Mesothelial cell of epicardium (in vitro differentiated cells): ENCODE data around the gene ZNF664. TPM values are rescaled to one million over a fixed set of nuclear protein-coding genes. Genes with fewer than 3 reads are reported as not detected.

Source experiments
- DNase-seq, 2 experiments: peaks; one replicate each; pipeline ENCODE4 v3.0.0; 2021; ENCODE audit warnings: low spot score in 2 of 2; ENCODE audit not compliant: unreplicated experiment in 2 of 2
- H3K27ac Mint-ChIP-seq: 2 replicates; pipeline ENCODE4 v1.8.0; 2021; ENCODE audit warnings: mixed read lengths
- H3K27me3 Mint-ChIP-seq: 2 replicates; pipeline ENCODE4 v1.8.0; 2021; ENCODE audit warnings: low read depth, mixed read lengths
- H3K36me3 Mint-ChIP-seq: 2 replicates; pipeline ENCODE4 v1.8.0; 2021; ENCODE audit warnings: mixed read lengths
- H3K4me1 Mint-ChIP-seq: 2 replicates; pipeline ENCODE4 v1.8.0; 2021; ENCODE audit warnings: mixed read lengths
- H3K4me3 Mint-ChIP-seq: 2 replicates; pipeline ENCODE4 v1.8.0; 2021; ENCODE audit warnings: mild to moderate bottlenecking, moderate library complexity, mixed read lengths
- H3K9me3 Mint-ChIP-seq: 2 replicates; pipeline ENCODE4 v1.8.0; 2021; ENCODE audit warnings: mixed read lengths
- total RNA-seq: library from RNA; stranded (reverse); gene quantifications from 3 replicates; pipeline ENCODE4 v1.2.1, GENCODE V29; 2021
- TF ChIP-seq, protein P1 (sequence below): fragments of 200-600 bp; sonication (generic); IDR thresholded peaks from one replicate; pipeline ENCODE4 v1.5.0; 2021; ENCODE audit warnings: antibody characterized with exemption; ENCODE audit not compliant: unreplicated experiment

Gene ZNF664
- total RNA-seq, 1 donor from 2014 or later = 112 TPM

DNA sequence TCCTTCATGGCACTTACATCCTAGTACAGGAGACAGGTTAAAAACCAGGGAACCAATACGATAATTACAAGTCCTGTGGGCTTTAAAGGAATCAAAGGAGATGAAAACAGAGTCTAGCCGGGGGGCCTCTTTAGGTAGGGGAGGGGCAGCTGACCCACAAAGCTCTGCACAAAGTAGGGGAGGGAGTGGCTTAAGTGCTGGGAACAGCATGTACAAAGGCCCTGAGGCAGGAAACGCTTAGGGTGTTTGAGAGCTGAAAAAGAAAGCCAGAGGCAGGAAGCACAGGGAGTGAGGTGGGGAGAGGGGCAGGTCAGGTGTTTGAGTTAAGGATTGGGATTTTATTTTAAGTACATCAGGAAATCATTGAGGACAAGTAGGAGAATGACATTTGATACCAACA, 37.7 kb downstream of the ZNF664 start:
- Mint-ChIP-seq H3K27ac (no peak overlapping the region), H3K27me3 (no peaks in the 10 kb centered on the region), H3K9me3 (no peaks in the 10 kb centered on the region), H3K36me3 (peaks cover 41% of the 10 kb centered on the region), H3K4me3 (no peak overlapping the region), H3K4me1 (peaks cover 23% of the 10 kb centered on the region)
- TF ChIP-seq, protein P1, sequence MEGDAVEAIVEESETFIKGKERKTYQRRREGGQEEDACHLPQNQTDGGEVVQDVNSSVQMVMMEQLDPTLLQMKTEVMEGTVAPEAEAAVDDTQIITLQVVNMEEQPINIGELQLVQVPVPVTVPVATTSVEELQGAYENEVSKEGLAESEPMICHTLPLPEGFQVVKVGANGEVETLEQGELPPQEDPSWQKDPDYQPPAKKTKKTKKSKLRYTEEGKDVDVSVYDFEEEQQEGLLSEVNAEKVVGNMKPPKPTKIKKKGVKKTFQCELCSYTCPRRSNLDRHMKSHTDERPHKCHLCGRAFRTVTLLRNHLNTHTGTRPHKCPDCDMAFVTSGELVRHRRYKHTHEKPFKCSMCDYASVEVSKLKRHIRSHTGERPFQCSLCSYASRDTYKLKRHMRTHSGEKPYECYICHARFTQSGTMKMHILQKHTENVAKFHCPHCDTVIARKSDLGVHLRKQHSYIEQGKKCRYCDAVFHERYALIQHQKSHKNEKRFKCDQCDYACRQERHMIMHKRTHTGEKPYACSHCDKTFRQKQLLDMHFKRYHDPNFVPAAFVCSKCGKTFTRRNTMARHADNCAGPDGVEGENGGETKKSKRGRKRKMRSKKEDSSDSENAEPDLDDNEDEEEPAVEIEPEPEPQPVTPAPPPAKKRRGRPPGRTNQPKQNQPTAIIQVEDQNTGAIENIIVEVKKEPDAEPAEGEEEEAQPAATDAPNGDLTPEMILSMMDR = no peak
- no peak for DNase-seq

- H3K27me3 Mint-ChIP-seq = no peaks in the 10 kb centered on the region
- TF ChIP-seq, protein P1 = no peak
- H3K27ac Mint-ChIP-seq = no peak overlapping the region
- H3K9me3 Mint-ChIP-seq = no peaks in the 10 kb centered on the region
- H3K4me3 Mint-ChIP-seq = no peak overlapping the region
- peaks cover 17% of the 10 kb centered on the region for H3K4me1 Mint-ChIP-seq
- no peak for DNase-seq
- H3K36me3 Mint-ChIP-seq = peaks cover 39% of the 10 kb centered on the region
Observed at GRCh38 chr12:124011435-124012115, 38.6 kb downstream of the ZNF664 start.

DNA sequence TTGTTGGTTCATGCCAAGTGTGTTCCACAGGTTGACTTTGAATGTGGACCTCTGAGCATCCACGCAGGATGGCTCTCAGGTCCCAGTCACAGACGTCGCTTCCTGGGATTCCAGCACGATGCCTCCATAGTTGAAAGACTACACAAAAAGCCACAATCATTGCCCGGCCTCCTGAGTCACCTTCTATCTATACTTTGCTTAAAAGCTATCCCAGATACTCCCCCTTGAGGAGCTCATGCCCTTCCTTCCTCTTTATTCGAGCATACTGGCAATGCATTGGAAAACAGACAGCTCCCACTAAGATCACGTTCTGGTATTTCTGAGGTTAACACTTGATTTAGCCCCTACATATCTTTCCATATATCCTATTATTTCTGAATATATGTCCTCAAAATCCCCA, 40.1 kb downstream of the ZNF664 start:
- no peak overlapping the region for H3K4me3 Mint-ChIP-seq
- peaks cover 14% of the 10 kb centered on the region for H3K4me1 Mint-ChIP-seq
- H3K36me3 Mint-ChIP-seq = peaks cover 39% of the 10 kb centered on the region
- no peak for DNase-seq
- H3K27me3 Mint-ChIP-seq = no peaks in the 10 kb centered on the region
- TF ChIP-seq, protein P1 = no peak
- H3K27ac Mint-ChIP-seq = no peak overlapping the region
- H3K9me3 Mint-ChIP-seq = no peaks in the 10 kb centered on the region

- no peaks in the 10 kb centered on the region for H3K27me3 Mint-ChIP-seq
- peaks cover 34% of the 10 kb centered on the region for H3K36me3 Mint-ChIP-seq
- H3K4me1 Mint-ChIP-seq = peaks cover 21% of the 10 kb centered on the region
- DNase-seq = no peak
- no peak overlapping the region for H3K4me3 Mint-ChIP-seq
- TF ChIP-seq, protein P1 = no peak
- no peak overlapping the region for H3K27ac Mint-ChIP-seq
- no peaks in the 10 kb centered on the region for H3K9me3 Mint-ChIP-seq
Observed at GRCh38 chr12:124015494-124016461, 42.8 kb downstream of the ZNF664 start.

DNA sequence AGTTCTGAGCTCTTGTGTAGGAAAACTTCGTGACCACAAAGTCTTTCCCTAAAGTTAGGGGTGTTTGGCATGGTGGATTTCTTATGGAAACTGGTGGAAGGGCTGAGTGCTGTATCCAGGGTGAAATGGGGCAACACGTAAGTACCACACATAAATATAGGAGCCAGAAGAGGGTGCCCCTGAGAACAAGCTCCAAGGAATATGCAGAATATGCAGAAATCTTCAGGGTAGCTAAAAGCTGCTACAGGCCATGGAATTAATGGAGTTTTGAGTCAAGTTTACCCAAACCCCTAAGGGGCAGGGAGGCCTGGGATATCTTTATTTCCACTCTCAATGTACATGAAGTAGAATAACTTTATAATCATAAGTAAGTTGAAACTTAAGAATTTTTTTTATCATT, 44.0 kb downstream of the ZNF664 start:
- no peak overlapping the region for H3K27ac Mint-ChIP-seq
- H3K36me3 Mint-ChIP-seq = peaks cover 25% of the 10 kb centered on the region
- TF ChIP-seq, protein P1 = no peak
- H3K4me3 Mint-ChIP-seq = no peak overlapping the region
- H3K4me1 Mint-ChIP-seq = peaks cover 26% of the 10 kb centered on the region
- H3K27me3 Mint-ChIP-seq = no peaks in the 10 kb centered on the region
- DNase-seq = no peak
- peaks cover 2% of the 10 kb centered on the region for H3K9me3 Mint-ChIP-seq
